GM13976 (cell line): ENCODE results near the gene TTC23L.

Source experiments
- DNase-seq: peaks from one replicate; pipeline ENCODE4 v3.0.0; 2012; ENCODE audit warnings: low spot score
- CTCF ChIP-seq: IDR thresholded peaks from 2 replicates; pipeline ENCODE4 v1.5.1; 2012; ENCODE audit warnings: borderline replicate concordance, mild to moderate bottlenecking; ENCODE audit not compliant: insufficient read depth; ENCODE audit errors: extremely low read depth, missing control alignments, control extremely low read depth
- in situ Hi-C: fragments of 300-500 bp; cut with MboI; formaldehyde crosslinking; loops from one replicate; pipeline ENCODE4 v1.12.0; 2022; ENCODE audit warnings: low sequenced_read_pairs, mixed read lengths, inconsistent platforms; ENCODE audit not compliant: unreplicated experiment

Gene TTC23L

GRCh38 chr5:34804913-34805312, 34.1 kb upstream of the TTC23L start:
- TF ChIP-seq CTCF, result no peak
- DNase-seq, result no peak
- in situ Hi-C loops, result no loop called here

DNA sequence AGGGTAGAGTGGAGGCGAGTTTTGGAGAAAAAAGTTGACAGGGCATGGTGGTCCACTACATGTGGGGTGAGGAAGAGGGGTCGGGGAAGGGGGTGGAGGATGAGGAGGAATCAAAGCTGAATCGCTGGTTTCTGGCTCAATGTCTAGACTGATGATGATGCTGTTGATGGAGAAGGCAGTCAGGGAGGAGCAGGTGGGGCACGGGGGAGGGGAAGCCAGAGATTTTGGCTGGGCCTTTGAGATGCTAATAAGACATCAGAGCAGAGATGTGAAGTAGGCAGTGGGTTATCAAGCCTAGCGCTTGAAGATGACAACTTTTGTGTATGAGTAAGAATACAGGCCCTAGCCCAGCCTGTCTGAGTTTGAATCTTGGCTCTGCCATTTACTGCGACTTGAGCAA, 32.4 kb upstream of the TTC23L start:
- in situ Hi-C loops, result no loop called here
- TF ChIP-seq CTCF, result no peak
- DNase-seq, result no peak

DNA sequence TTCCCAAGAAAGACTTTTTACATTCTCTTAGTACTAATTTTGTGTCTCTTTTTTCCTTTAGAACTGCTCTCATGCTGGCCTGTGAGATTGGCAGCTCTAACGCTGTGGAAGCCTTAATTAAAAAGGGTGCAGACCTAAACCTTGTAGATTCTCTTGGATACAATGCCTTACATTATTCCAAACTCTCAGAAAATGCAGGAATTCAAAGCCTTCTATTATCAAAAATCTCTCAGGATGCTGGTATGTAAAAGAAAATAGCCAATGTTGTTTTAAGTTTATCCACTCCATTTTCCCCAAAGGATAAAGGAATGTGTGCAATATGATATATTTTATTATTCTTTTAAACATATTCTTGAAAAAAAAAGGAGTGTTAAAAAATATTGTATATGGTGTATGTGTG, 27.3 kb upstream of the TTC23L start:
- in situ Hi-C loops, result no loop called here
- no peak for DNase-seq
- TF ChIP-seq CTCF, result no peak

- DNase-seq, result no peak
- TF ChIP-seq CTCF, result no peak
- in situ Hi-C loops, result no loop called here
These were observed 25.5 kb upstream of the TTC23L start for GRCh38 chr5:34813509-34813908.

GRCh38 chr5:34817558-34818351, 21.2 kb upstream of the TTC23L start:
- in situ Hi-C loops, result no loop called here
- no peak for DNase-seq
- no peak for TF ChIP-seq CTCF

- TF ChIP-seq CTCF, result no peak
- no peak for DNase-seq
- in situ Hi-C loops, result no loop called here
These were observed 20.2 kb upstream of the TTC23L start for GRCh38 chr5:34818717-34819116.
